NK-92 treated with Interleukin-12 subunit alpha and Interleukin-12 subunit beta, amount 100 ng/mL, for 24 hours (cell line): ENCODE measurements around the gene MED25.

ENCODE experiments used
- DNase-seq: peaks from one replicate; lab custom pipeline; 2025; lab: John Stamatoyannopoulos, UW

The MED25 gene

GRCh38 chr19:49844138-49845095 lies 26.3 kb downstream of the MED25 start:
- DNase-seq, result no peak

GRCh38 chr19:49845414-49845813 lies 27.3 kb downstream of the MED25 start:
- DNase-seq, result no peak

- DNase-seq, result no peak
Measured at GRCh38 chr19:49846408-49846807, 28.3 kb downstream of the MED25 start.

- DNase-seq, result no peak
Measured at GRCh38 chr19:49847731-49848696, 29.9 kb downstream of the MED25 start.

GRCh38 chr19:49848938-49849337 lies 30.8 kb downstream of the MED25 start:
- no peak for DNase-seq

- no peak for DNase-seq
Measured at GRCh38 chr19:49849433-49850220, 31.5 kb downstream of the MED25 start.

- DNase-seq, result no peak
Measured at GRCh38 chr19:49850221-49850486, 32.1 kb downstream of the MED25 start.

GRCh38 chr19:49850487-49851342 lies 32.6 kb downstream of the MED25 start, which contains the start of gene PTOV1:
PTOV1 (plus strand) TSS chr19:49851159.
- peak; percentile 41 for DNase-seq

- no peak for DNase-seq
Measured at GRCh38 chr19:49851456-49852259, 33.6 kb downstream of the MED25 start.

GRCh38 chr19:49852631-49853126 lies 34.6 kb downstream of the MED25 start:
- DNase-seq, result no peak

- no peak for DNase-seq
Measured at GRCh38 chr19:49853852-49854377, 35.8 kb downstream of the MED25 start.

- no peak for DNase-seq
Measured at GRCh38 chr19:49854378-49855263, 36.5 kb downstream of the MED25 start.

GRCh38 chr19:49855277-49855675 lies 37.2 kb downstream of the MED25 start:
- no peak for DNase-seq

- DNase-seq, result no peak
Measured at GRCh38 chr19:49855676-49856573, 37.8 kb downstream of the MED25 start.

- no peak for DNase-seq
Measured at GRCh38 chr19:49856574-49857021, 38.5 kb downstream of the MED25 start.

- DNase-seq, result no peak
Measured at GRCh38 chr19:49857061-49857837, 39.2 kb downstream of the MED25 start.

GRCh38 chr19:49857838-49858087 lies 39.7 kb downstream of the MED25 start:
- no peak for DNase-seq
